Omental fat pad (tissue), 4 donors: ENCODE results near the gene DHX35. TPM values are rescaled to one million over a fixed set of nuclear protein-coding genes. Genes with fewer than 3 reads are reported as not detected.

Experiments
- ATAC-seq: fragments of 150-250 bp; one replicate; pipeline ENCODE4 v1.9.1; 2016; ENCODE audit warnings: mild to moderate bottlenecking, moderate library complexity; ENCODE audit not compliant: low FRiP score
- DNase-seq: peaks from one replicate; pipeline ENCODE4 v3.0.0-alpha.2; 2019; ENCODE audit warnings: low spot score
- CTCF ChIP-seq, 3 donors: fragments of 450-650 bp; IDR thresholded peaks; one replicate each; pipeline ENCODE4 v1.5.1; 2016 to 2017; ENCODE audit warnings: antibody characterized with exemption in 3 of 3, mild to moderate bottlenecking in 3 of 3, moderate library complexity in 2 of 3
- total RNA-seq, 4 donors: library from RNA; depleted of rRNA; stranded (reverse); fragments of >200 nt; gene quantifications; one replicate each; pipeline ENCODE4 v1.1.0, GENCODE V29; 2016

The DHX35 gene
- total RNA-seq, 4 donors from 2014 or later = 13.3 to 18.1 (median 15.5) TPM

GRCh38 chr20:38962928-38963401 is 821 bp downstream of the DHX35 start:
- ATAC-seq (no peak), DNase-seq (no peak)
- no peak for TF ChIP-seq CTCF (IDR thresholded peaks at IDR 0.05)

- DNase-seq (no peak), ATAC-seq (no peak)
- no peak for TF ChIP-seq CTCF (IDR thresholded peaks at IDR 0.05)
Measured at GRCh38 chr20:38963745-38964144, 1.6 kb downstream of the DHX35 start.

GRCh38 chr20:38965264-38965663 is 3.1 kb downstream of the DHX35 start:
- no peak for TF ChIP-seq CTCF (IDR thresholded peaks at IDR 0.05)
- ATAC-seq (no peak), DNase-seq (no peak)

GRCh38 chr20:38968090-38968489 is 5.9 kb downstream of the DHX35 start:
- DNase-seq (no peak), ATAC-seq (no peak)
- no peak for TF ChIP-seq CTCF (IDR thresholded peaks at IDR 0.05)

- TF ChIP-seq CTCF (IDR thresholded peaks at IDR 0.05) = no peak
- no peak for DNase-seq
- ATAC-seq = no peak
Measured at GRCh38 chr20:38969708-38970107, 7.6 kb downstream of the DHX35 start.

- ATAC-seq = no peak
- no peak for TF ChIP-seq CTCF (IDR thresholded peaks at IDR 0.05)
Measured at GRCh38 chr20:38970302-38970701, 8.2 kb downstream of the DHX35 start.

GRCh38 chr20:38973107-38973506 is 11.0 kb downstream of the DHX35 start:
- no peak for DNase-seq
- no peak for TF ChIP-seq CTCF (IDR thresholded peaks at IDR 0.05)
- ATAC-seq = no peak

More at GRCh38 chr20:38970302-38970701, 8.2 kb downstream of the DHX35 start:
- no peak for DNase-seq
